ENCODE results near the gene ETV7. TPM values are rescaled to one million over a fixed set of nuclear protein-coding genes. Genes with fewer than 3 reads are reported as not detected.

The ETV7 gene
- total RNA-seq, 1 donor = 3.3 TPM

- H3K4me2 ChIP-seq (ENCODE audit: insufficient read depth, low read length) = no peak overlapping the region
- no peaks in the 10 kb centered on the region for H4K20me1 ChIP-seq (ENCODE audit: insufficient read depth, low read length)
- H3K27me3 ChIP-seq (ENCODE audit: insufficient read depth, low read length) = peaks cover 70% of the 10 kb centered on the region
- H3K9me3 ChIP-seq (ENCODE audit: low read depth, low read length) = no peaks in the 10 kb centered on the region
- H3K79me2 ChIP-seq (ENCODE audit: insufficient read depth, low read length) = no peaks in the 10 kb centered on the region
- no peak overlapping the region for H3K4me3 ChIP-seq (ENCODE audit: insufficient read depth, low read length)
- no peak overlapping the region for H3K27ac ChIP-seq (ENCODE audit: low read depth, low read length)
- TF ChIP-seq CTCF (IDR thresholded peaks at IDR 0.05; ENCODE audit: extremely low read depth, low read depth, low read length) = no peak
- peaks cover 5% of the 10 kb centered on the region for H3K4me1 ChIP-seq (ENCODE audit: insufficient read depth, low read length)
- H2AFZ ChIP-seq (ENCODE audit: low read length) = no peak overlapping the region
- no peak for DNase-seq (ENCODE audit: insufficient read length, low spot score, missing footprints)
- no peaks in the 10 kb centered on the region for H3K36me3 ChIP-seq (ENCODE audit: insufficient read depth, low read length)
Measured at GRCh38 chr6:36337814-36338213, 49.7 kb downstream of the ETV7 start.

- Histone ChIP-seq H3K27ac (ENCODE audit: low read depth, low read length) (no peak within 1 kb of the TSS), H3K79me2 (ENCODE audit: insufficient read depth, low read length) (no peaks in the 10 kb centered on the region), H3K4me2 (ENCODE audit: insufficient read depth, low read length) (no peak within 1 kb of the TSS), H3K4me3 (ENCODE audit: insufficient read depth, low read length) (no peak within 1 kb of the TSS), H3K27me3 (ENCODE audit: insufficient read depth, low read length) (peaks cover 79% of the 10 kb centered on the region), H2AFZ (ENCODE audit: low read length) (no peak within 1 kb of the TSS), H4K20me1 (ENCODE audit: insufficient read depth, low read length) (no peaks in the 10 kb centered on the region), H3K4me1 (ENCODE audit: insufficient read depth, low read length) (peaks cover 5% of the 10 kb centered on the region), H3K9me3 (ENCODE audit: low read depth, low read length) (no peaks in the 10 kb centered on the region), H3K36me3 (ENCODE audit: insufficient read depth, low read length) (no peaks in the 10 kb centered on the region)
- no peak for TF ChIP-seq CTCF (IDR thresholded peaks at IDR 0.05; ENCODE audit: extremely low read depth, low read depth, low read length)
- no peak for DNase-seq (ENCODE audit: insufficient read length, low spot score, missing footprints)
Measured at GRCh38 chr6:36336779-36337241, 50.7 kb downstream of the ETV7 start, which contains the start of gene BNIP5. TSS of gene BNIP5 (minus strand) at chr6:36336888. CDS start at chr6:36330690, 6,198 bp downstream.

GRCh38 chr6:36336208-36336710 lies 51.2 kb downstream of the ETV7 start:
- no peak for TF ChIP-seq CTCF (IDR thresholded peaks at IDR 0.05; ENCODE audit: extremely low read depth, low read depth, low read length)
- H3K79me2 ChIP-seq (ENCODE audit: insufficient read depth, low read length) = no peaks in the 10 kb centered on the region

GRCh38 chr6:36335465-36336207 lies 51.8 kb downstream of the ETV7 start:
- Histone ChIP-seq H3K27me3 (ENCODE audit: insufficient read depth, low read length) (peaks cover 78% of the 10 kb centered on the region), H2AFZ (ENCODE audit: low read length) (no peak overlapping the region), H3K79me2 (ENCODE audit: insufficient read depth, low read length) (no peaks in the 10 kb centered on the region), H3K4me1 (ENCODE audit: insufficient read depth, low read length) (peaks cover 3% of the 10 kb centered on the region), H3K27ac (ENCODE audit: low read depth, low read length) (no peak overlapping the region), H3K36me3 (ENCODE audit: insufficient read depth, low read length) (no peaks in the 10 kb centered on the region), H3K4me2 (ENCODE audit: insufficient read depth, low read length) (no peak overlapping the region), H3K4me3 (ENCODE audit: insufficient read depth, low read length) (no peak overlapping the region), H4K20me1 (ENCODE audit: insufficient read depth, low read length) (no peaks in the 10 kb centered on the region), H3K9me3 (ENCODE audit: low read depth, low read length) (no peaks in the 10 kb centered on the region)
- TF ChIP-seq CTCF (IDR thresholded peaks at IDR 0.05; ENCODE audit: extremely low read depth, low read depth, low read length) = no peak
- no peak for DNase-seq (ENCODE audit: insufficient read length, low spot score, missing footprints)

More at GRCh38 chr6:36336208-36336710, 51.2 kb downstream of the ETV7 start:
- no peak for DNase-seq (ENCODE audit: insufficient read length, low spot score, missing footprints)
- Histone ChIP-seq H2AFZ (ENCODE audit: low read length) (no peak overlapping the region), H3K4me3 (ENCODE audit: insufficient read depth, low read length) (no peak overlapping the region), H3K9me3 (ENCODE audit: low read depth, low read length) (no peaks in the 10 kb centered on the region), H3K4me1 (ENCODE audit: insufficient read depth, low read length) (peaks cover 5% of the 10 kb centered on the region), H4K20me1 (ENCODE audit: insufficient read depth, low read length) (no peaks in the 10 kb centered on the region), H3K36me3 (ENCODE audit: insufficient read depth, low read length) (no peaks in the 10 kb centered on the region), H3K4me2 (ENCODE audit: insufficient read depth, low read length) (no peak overlapping the region), H3K27ac (ENCODE audit: low read depth, low read length) (no peak overlapping the region), H3K27me3 (ENCODE audit: insufficient read depth, low read length) (peaks cover 80% of the 10 kb centered on the region)

Data from osteoblast (primary cell).